ENCODE measurements around the gene DPP6. TPM values are rescaled to one million over a fixed set of nuclear protein-coding genes. Genes with fewer than 3 reads are reported as not detected.

DPP6 gene
- polyA plus RNA-seq, 2 of the 4 experiments (the other 2 are of a cell fraction): not detected

DNA sequence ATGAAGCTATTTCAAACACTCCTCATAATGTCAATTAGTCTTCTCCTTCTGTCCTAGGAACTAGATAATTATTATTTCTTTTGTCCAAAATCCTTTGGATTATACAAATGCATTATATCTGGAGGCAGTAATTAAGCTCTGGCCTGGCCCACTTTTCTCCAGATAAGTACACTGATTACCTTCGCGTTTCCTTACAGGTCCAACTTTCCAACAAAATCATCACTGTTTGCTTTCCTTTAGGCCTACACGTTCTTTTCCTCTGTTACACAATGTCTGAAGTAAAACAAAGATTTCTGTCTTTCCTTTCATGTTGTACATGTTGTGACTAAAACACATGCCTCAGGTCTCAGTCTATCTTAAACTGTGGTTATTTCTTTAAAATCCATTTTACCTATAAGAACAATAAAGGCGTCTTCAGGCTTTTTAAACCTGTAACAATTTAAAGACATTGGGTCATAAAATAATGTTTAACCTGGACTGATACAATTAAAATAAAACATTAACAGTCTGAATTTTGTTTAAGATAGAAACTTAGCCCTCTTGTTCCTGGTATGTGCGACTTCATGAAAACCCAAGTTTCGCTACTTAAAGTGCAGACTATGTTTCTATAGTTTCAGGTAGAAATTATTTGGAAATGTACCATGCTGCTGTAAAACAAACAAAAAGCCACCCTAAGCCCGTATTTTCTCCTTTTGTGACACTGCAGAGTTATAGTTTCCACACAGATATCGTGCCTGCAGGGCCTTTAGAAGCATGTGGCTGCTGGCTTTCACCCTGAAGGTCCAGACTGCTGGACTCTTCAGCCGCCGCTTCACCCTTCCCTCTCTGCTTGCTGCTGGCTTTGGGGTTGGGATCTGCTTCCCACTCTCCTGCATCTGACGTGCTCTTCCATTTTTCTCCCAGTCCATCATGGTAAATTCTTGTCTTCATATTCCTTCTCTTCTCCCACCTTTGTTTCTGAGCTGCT lies 381.7 kb downstream of the DPP6 start:
- FAIRE-seq: no peak

DNA sequence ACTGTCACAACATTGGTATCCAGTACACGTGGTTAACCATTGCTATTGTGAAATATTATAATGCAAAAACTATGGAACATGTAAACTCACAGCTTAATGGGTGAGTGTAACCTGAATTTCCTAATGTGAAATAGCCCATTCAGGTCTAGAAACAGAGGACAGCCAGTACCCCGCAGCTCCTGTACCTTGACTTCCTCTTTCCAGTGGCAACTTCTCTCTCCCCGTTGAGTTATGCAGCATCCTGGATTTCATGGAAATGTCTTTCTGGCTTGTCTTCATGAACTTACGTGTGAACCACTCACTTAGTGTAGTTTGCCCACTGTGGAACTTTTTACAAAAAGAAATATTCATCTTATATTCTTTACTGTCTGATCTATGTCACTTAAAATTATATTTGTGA lies 384.4 kb downstream of the DPP6 start:
- DNase-seq (ENCODE audit: low read depth in 1 of 2, low spot score in 1 of 2): no peak
- H3K9me3 ChIP-seq: no peaks in the 10 kb centered on the region
- no peaks in the 10 kb centered on the region for H3K4me1 ChIP-seq
- H3K4me2 ChIP-seq: no peak overlapping the region
- ChIA-PET POLR2A (no interaction called here), CTCF (no interaction called here)
- H3K4me3 ChIP-seq: no peak overlapping the region
- no peak overlapping the region for H3K27ac ChIP-seq
- FAIRE-seq: no peak
- no peak for ATAC-seq
- TF ChIP-seq TFCP2L1 (CRISPR knock-in tag; IDR thresholded peaks at IDR 0.05) (no peak), MAZ (IDR thresholded peaks at IDR 0.05; ENCODE audit: borderline replicate concordance, low read depth, low read length) (no peak), CEBPB (IDR thresholded peaks at IDR 0.05) (no peak)
- 2% methylated on average over 4 of the region's 4 CpGs for WGBS (ENCODE audit: missing lambda C conversion rate)

More for the DNA sequence above, 381.7 kb downstream of the DPP6 start:
- no peak overlapping the region for H3K27ac ChIP-seq
- POLR2A ChIA-PET: no interaction called here
- ATAC-seq (no peak), DNase-seq (ENCODE audit: low read depth in 1 of 2, low spot score in 1 of 2) (no peak)
- no peaks in the 10 kb centered on the region for H3K9me3 ChIP-seq
- H3K4me1 ChIP-seq: no peaks in the 10 kb centered on the region
- no peak overlapping the region for H3K4me3 ChIP-seq
- 20% methylated on average over 11 of the region's 11 CpGs for WGBS (ENCODE audit: missing lambda C conversion rate)
- no peak overlapping the region for H3K4me2 ChIP-seq
- TF ChIP-seq HOXB5 (CRISPR knock-in tag; IDR thresholded peaks at IDR 0.05): no peak
- TF ChIP-seq EP300 (IDR thresholded peaks at IDR 0.05): no peak
- TF ChIP-seq KDM1A (IDR thresholded peaks at IDR 0.05; ENCODE audit: low read depth): no peak
- TF ChIP-seq POLR2AphosphoS2 (conservative IDR thresholded peaks at IDR 0.05; ENCODE audit: low read length): no peak
- no peak for TF ChIP-seq HDAC2 (IDR thresholded peaks at IDR 0.05)
- TF ChIP-seq HOXB13 (CRISPR knock-in tag; IDR thresholded peaks at IDR 0.05; ENCODE audit: low read depth): no peak
- no peak for TF ChIP-seq ZFP36 (IDR thresholded peaks at IDR 0.05; ENCODE audit: borderline replicate concordance, partially characterized antibody)
- no peak for TF ChIP-seq JUNB (IDR thresholded peaks at IDR 0.05)
- TF ChIP-seq FOSL2 (IDR thresholded peaks at IDR 0.05): no peak
- TF ChIP-seq FOSL2 (CRISPR knock-in tag; IDR thresholded peaks at IDR 0.05): no peak
- TF ChIP-seq SREBF2 (IDR thresholded peaks at IDR 0.05): no peak
- no peak for TF ChIP-seq GATA3 (IDR thresholded peaks at IDR 0.05; ENCODE audit: borderline replicate concordance)
- TF ChIP-seq, protein P1, sequence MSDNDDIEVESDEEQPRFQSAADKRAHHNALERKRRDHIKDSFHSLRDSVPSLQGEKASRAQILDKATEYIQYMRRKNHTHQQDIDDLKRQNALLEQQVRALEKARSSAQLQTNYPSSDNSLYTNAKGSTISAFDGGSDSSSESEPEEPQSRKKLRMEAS (IDR thresholded peaks at IDR 0.05): no peak
- TF ChIP-seq RNF2 (IDR thresholded peaks at IDR 0.05; ENCODE audit: borderline replicate concordance, low read depth): no peak
- TF ChIP-seq, protein P2, sequence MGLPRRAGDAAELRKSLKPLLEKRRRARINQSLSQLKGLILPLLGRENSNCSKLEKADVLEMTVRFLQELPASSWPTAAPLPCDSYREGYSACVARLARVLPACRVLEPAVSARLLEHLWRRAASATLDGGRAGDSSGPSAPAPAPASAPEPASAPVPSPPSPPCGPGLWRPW (IDR thresholded peaks at IDR 0.05): no peak
- TF ChIP-seq RAD21 (conservative IDR thresholded peaks at IDR 0.05 in 1 of 2, IDR thresholded peaks at IDR 0.05 in 1 of 2): no peak
- no peak for TF ChIP-seq HEYL (CRISPR knock-in tag; IDR thresholded peaks at IDR 0.05)
- TF ChIP-seq BHLHE40 (IDR thresholded peaks at IDR 0.05; ENCODE audit: low read depth, low read length): no peak
- TF ChIP-seq, protein P3, sequence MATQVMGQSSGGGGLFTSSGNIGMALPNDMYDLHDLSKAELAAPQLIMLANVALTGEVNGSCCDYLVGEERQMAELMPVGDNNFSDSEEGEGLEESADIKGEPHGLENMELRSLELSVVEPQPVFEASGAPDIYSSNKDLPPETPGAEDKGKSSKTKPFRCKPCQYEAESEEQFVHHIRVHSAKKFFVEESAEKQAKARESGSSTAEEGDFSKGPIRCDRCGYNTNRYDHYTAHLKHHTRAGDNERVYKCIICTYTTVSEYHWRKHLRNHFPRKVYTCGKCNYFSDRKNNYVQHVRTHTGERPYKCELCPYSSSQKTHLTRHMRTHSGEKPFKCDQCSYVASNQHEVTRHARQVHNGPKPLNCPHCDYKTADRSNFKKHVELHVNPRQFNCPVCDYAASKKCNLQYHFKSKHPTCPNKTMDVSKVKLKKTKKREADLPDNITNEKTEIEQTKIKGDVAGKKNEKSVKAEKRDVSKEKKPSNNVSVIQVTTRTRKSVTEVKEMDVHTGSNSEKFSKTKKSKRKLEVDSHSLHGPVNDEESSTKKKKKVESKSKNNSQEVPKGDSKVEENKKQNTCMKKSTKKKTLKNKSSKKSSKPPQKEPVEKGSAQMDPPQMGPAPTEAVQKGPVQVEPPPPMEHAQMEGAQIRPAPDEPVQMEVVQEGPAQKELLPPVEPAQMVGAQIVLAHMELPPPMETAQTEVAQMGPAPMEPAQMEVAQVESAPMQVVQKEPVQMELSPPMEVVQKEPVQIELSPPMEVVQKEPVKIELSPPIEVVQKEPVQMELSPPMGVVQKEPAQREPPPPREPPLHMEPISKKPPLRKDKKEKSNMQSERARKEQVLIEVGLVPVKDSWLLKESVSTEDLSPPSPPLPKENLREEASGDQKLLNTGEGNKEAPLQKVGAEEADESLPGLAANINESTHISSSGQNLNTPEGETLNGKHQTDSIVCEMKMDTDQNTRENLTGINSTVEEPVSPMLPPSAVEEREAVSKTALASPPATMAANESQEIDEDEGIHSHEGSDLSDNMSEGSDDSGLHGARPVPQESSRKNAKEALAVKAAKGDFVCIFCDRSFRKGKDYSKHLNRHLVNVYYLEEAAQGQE (IDR thresholded peaks at IDR 0.05): no peak
- CTCF ChIA-PET: no interaction called here
